Measurements from ENCODE around the gene SOS1.

DNA sequence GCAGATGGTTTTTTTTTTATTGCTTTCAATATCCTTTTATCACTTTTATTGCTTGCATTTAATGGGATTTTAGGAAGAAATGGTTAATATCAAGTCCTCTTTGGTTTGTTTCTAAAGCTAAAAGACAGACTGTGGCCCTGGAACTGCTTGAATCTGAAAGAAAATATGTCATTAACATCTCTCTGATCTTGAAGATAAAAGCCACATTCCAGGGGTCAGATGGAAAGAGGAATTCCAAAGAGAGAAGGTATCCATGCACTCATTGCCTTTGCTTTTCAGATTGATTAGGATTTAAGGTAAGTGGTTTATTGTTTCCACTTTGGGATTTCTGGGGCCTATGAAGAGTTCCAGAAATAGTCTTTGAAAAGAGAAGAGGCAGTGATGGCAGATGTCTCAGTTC, 177.1 kb downstream of the SOS1 start:
- TF ChIP-seq, protein P1, sequence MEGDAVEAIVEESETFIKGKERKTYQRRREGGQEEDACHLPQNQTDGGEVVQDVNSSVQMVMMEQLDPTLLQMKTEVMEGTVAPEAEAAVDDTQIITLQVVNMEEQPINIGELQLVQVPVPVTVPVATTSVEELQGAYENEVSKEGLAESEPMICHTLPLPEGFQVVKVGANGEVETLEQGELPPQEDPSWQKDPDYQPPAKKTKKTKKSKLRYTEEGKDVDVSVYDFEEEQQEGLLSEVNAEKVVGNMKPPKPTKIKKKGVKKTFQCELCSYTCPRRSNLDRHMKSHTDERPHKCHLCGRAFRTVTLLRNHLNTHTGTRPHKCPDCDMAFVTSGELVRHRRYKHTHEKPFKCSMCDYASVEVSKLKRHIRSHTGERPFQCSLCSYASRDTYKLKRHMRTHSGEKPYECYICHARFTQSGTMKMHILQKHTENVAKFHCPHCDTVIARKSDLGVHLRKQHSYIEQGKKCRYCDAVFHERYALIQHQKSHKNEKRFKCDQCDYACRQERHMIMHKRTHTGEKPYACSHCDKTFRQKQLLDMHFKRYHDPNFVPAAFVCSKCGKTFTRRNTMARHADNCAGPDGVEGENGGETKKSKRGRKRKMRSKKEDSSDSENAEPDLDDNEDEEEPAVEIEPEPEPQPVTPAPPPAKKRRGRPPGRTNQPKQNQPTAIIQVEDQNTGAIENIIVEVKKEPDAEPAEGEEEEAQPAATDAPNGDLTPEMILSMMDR (IDR thresholded peaks at IDR 0.05): no peak
- TF ChIP-seq POLR2A (IDR thresholded peaks at IDR 0.05) (no peak), EP300 (IDR thresholded peaks at IDR 0.05) (no peak)

Measured in ovary (tissue), 3 donors.